Measurements from ENCODE around the gene MYO9B.
A peak's percentile ranks its signal among the peaks of the same experiment; 100 is the strongest.

MYO9B gene

DNA sequence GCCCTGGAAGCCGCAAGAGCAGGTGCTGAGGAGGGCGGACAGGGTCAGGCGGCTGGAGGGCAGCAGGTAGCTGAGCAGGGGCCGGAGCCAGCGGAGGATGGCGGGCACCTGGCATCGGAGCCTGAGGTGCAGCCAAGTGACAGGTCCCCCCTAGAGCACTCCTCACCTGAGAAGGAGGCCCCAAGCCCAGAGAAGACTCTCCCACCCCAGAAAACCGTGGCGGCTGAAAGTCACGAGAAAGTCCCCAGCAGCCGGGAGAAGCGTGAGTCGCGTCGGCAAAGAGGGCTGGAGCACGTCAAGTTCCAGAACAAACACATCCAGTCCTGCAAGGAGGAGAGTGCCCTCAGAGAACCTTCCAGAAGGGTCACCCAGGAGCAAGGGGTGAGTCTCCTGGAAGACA lies 119.0 kb downstream of the MYO9B start:
- no peak for DNase-seq

DNA sequence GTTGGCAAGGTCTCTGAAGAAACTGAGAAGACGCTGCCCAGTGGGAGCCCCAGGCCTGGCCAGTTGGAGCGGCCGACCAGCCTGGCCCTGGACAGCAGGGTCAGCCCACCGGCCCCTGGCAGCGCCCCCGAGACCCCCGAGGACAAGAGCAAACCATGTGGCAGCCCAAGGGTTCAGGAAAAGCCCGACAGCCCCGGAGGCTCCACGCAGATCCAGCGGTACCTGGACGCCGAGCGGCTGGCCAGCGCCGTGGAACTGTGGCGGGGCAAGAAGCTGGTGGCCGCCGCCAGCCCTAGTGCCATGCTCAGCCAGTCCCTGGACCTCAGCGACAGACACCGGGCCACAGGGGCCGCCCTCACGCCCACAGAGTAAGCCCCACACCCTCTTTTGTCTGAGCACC lies 119.5 kb downstream of the MYO9B start:
- no peak for DNase-seq

DNA sequence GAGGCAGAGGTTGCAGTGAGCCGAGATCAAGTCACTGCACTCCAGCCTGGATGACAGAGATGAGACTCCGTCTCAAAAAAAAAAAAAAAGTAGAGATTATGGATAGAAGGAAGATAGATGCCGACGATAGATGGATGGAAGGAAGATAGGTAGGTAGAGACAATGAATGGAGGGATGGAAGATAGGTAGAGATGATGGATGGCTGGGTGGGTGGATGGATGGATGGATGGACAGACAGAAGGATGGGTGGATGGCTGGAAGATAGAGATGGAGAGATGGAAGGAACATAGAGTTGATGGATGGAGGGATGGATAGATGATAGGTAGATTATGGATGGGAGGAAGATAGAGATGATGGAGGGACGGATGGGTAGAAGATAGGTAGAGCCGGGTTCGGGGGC lies 121.0 kb downstream of the MYO9B start:
- no peak for DNase-seq

DNA sequence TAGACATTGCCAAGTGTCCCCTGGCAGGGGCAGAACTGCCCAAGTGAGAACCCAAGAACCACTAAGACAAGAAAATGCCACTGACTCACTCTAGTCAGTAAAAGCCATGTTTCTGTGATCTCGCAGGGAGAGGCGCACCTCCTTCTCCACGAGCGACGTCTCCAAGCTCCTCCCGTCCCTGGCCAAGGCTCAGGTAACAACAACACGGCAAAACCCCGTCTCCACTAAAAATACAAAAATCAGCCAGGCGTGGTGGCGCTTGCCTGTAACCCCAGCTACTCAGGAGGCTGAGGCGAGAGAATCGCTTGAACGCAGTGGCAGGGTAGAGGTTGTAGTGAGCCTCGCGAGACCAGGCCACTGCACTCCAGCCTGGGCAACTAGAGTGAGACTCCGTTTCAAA lies 122.1 kb downstream of the MYO9B start:
- no peak for DNase-seq

DNA sequence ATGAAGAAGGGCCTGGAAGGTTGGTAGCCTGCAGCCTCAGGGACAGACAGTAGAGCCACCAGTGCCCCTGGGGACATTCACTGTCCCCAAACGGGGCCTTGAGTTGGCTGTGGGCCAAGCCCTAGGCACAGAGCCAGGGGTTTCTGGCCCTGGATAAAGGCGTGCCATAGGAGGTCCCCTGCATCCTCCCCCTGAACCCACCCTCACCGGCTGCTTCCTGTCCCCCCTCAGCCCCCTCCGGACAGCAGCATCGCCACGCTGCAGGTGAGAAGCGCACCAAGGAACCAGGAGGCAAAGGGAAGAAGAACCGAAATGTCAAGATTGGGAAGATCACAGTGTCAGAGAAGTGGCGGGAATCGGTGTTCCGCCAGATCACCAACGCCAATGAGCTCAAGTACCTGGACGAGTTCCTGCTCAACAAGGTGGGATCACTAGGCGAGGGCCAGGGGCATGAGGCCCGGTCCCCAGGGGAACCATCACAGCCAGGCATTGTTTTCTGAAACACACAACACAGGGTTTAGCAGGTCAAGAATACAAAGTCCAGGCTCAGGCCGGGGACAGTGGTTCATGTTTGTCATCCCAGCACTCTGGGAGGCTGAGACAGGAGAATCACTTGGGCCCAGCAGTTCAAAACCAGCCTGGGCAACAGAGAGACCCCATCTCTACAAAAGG lies 125.0 kb downstream of the MYO9B start:
- DNase-seq = no peak

DNA sequence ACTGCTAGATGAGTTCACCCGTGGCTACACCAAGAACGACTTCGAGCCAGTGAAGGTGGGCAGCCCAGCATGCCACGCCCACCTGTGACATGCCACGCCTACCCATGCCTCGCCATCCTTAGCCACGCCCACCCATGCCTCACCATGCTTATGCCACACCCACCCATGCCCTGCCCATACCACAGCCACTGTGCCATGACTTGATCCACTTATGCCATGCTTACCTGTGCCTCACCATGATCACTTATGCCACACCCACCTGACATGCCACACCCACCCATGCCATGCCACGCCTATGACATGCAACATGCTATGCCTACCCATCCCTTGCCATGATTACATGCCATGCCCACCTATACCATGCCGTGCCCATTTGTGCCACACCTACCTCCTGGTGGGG lies 126.7 kb downstream of the MYO9B start:
- no peak for DNase-seq

DNA sequence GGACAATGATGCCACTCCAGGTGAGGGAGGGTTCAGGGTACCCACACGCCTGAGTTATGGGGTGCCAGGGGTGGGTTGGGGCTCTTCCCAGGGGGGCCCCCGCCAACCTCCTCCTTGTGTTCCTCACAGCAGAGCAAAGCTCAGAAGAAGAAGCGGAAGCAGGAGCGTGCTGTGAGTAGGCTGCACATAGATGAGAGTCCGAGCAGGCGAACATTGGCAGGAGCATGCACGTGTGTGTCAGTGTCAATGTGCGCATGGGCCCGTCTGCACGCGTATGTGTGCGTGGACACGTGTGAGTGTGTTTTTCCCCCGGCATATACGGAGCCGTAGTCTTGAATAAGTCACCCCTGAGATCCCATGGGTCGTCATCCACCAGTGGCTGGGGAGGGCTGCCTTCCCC lies 127.1 kb downstream of the MYO9B start:
- DNase-seq = no peak

DNA sequence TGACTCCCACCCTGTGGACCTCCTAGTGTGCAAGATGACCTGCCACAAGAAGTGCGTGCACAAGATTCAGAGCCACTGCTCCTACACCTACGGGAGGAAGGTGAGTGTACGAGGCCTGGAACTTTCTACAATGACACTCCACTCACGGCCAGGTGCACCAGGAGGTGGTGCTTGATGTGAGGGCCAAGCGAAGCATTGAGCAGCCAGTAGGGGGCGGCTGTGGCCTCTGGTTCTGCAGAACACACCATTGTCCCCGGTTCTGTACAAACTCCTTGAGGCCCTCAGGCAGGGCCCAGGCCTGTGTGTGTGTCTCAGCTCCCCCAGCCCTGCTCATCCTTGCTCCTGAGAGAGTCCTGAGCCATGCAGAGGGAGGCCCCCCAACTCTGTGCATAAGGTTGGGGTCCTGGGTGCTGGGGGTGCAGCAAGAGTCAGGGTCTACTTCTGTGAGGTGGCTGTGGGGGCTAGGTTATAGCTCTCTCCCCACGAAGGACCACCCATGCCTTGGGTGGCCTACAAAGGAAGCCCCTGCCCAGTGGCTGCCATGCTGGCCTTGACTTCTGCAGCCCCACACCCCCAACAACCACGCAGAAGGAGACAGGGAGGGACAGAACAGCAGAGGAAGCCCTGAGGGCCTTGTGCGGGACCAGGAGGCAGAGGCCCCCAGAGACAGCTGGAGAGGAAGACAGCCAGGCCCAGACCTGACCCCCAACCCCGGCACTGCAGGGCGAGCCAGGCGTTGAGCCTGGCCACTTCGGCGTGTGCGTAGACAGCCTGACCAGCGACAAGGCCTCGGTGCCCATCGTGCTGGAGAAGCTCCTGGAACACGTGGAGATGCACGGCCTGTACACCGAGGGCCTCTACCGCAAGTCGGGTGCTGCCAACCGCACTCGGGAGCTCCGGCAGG lies 129.9 kb downstream of the MYO9B start:
- peak; percentile 71 for DNase-seq

DNA sequence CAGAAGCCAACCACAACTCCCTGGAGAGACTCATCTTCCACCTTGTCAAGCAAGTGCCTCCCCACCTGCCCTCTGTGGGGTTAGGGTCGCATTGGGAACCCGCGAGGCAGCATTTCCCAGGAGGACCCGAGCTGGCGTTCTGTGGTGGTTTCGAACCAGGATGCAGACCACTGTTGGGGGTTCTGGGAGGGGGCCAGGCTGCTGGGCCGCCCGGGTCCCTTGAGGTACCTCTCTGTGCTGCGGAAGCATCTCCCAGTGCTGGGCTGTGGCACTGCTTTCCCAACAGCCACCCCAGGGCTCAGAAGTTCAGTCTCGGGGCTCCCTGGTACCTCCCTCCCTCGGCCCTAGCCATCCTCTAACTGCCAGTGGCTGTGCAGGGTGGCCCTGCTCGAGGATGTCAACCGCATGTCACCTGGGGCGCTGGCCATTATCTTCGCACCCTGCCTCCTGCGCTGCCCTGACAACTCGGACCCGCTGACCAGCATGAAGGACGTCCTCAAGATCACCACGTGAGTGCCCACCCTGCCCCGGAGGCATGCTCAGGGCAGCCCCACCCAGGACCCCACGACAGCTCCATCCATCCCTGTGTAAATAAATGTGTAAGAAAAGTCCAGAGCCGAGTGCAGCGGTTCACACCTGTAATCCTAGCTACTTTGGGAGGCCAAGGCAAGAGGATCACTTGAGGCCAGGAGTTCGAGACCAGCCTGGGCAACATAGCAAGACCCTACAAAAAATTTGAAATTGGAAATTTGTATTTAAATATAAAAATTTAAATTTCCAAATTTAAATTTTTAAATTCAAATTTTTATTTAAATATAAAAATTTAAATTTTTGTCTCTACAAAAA lies 131.4 kb downstream of the MYO9B start:
- DNase-seq = no peak

DNA sequence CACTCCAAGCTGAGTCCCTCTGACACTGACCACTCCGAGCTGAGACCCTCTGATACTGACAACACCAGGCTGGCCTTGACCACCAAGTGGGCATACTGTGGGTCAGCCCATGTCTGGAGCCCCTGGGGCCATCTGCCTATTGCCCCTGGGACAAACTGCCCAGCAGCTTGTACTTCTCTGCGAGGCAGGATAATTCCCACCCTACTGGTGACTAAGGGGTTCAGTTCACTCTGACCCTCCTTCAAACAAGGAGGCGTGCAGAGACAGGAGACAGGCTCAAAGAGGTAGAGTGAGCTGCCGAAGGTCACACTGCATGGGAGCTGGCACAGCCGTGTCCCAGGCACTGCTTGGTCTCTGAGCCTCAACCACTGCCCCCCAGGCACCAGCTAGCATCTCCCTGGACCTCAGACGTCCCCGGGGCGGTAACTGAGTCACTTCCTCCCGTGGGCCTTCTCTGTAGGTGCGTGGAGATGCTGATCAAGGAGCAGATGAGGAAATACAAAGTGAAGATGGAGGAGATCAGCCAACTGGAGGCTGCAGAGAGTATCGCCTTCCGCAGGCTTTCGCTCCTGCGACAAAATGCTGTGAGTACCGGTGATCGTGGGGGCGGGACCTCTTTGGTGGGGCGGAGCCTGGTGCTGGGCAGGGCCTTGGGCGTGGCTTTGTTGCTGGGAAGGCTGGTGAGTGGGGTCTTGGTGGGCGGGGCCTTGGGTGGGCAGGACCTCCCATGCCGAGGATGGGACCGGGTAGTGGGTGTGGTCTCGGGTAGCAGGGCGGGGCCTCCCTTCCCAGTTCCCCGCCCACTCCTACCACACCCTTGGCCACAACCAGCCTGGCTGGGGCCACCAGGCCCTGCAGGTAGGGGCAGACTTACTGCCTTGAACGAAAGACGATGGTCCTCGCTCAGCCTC lies 133.8 kb downstream of the MYO9B start:
- peak; percentile 62 for DNase-seq

DNA sequence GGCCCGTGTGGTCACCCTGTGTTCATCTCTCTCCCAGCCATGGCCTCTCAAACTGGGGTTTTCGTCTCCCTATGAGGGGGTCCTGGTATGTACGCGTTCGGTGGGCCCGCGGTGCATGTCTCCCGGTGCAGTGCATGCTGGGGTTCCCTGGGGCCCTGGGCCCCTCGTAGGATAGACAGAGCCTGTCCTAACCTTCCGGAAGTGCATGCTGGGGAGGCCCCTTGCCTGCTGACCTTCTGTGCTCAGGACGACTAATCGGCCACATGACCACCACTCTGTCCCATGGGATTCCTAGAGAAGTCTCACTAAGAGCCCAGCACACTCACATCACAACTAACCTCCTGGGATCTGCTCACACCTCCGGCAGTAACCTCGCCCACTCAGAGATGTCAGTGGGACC lies 134.7 kb downstream of the MYO9B start:
- no peak for DNase-seq

DNA sequence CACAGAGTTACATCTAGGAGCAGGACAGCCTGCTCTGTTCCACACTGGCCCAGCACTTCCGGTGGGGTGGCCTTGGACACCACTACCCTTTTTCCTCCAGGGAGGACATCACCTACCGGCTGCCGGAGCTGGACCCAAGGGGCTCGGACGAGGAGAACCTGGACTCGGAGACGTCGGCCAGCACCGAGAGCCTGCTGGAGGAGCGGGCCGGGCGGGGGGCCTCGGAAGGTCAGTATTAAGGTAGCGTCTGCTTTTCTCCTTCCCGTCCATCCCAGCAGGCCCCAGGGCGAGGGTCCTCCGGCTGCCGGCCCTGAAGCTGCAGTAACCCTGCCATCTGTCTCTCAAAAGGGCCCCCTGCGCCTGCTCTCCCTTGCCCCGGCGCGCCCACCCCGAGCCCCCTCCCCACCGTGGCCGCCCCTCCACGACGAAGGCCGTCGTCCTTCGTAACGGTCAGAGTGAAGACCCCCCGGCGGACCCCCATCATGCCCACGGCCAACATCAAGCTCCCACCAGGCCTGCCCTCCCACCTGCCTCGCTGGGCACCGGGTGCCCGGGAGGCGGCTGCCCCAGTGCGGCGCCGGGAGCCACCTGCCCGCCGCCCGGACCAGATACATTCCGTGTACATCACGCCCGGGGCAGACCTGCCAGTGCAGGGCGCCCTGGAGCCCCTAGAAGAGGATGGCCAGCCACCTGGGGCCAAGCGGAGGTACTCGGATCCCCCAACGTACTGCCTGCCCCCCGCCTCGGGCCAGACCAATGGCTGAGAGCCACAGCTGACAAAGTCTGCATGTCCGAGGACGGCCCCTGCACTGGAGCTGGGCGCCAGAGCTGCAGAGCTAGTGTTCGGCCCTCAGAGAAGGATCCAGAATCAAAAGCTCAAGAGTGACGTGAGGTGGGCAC lies 136.2 kb downstream of the MYO9B start:
- no peak for DNase-seq

DNA sequence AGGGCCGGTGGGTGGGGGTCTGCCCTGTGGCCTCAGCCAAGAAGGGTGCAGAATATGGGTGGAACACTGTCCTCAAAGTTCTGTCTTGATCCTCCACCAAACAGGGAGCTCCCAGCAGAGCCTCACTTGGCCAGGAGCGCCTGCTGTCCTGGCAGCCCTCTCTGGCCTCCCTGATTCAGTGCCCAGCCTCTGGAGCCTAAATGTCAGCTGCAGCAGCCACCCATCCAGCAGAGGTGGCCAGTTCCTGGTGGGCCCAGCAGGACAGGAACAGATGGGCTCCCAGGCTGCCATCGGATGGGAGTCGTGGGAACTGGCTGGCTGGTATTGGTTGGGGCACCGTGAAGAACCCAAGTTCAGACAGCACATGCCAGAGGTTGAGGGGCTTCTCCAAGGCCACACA lies 137.8 kb downstream of the MYO9B start:
- no peak for DNase-seq

DNA sequence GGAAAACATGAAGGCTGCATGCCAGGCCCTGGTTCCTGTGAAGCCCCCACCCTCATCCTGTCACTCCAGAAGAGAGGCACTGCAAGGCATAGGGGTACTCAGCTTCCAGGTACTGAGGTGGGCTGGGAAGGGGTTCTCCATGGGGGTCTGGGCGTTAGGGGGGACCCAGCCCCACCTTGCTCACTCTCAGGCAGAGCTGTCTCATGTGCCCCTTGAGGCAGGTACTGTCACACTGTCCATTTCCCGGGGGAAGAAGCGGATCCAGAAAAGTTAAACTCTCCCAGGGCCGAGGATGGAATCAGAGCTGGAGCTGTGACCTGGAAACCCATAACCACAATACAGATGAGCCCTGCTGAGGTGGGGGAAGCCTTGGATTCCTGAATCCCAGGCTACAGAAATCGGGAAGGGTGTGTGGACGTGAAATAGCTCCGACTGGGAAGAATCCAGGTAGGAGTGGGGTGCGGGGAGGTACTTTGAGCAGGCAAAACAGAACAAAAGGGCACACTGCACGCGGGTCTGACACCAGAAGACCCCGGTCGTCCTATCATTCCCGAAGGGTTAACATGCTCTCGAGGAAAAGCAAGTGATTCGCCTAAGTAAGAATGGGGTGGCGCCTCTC lies 139.0 kb downstream of the MYO9B start:
- DNase-seq = peak; percentile 63

DNA sequence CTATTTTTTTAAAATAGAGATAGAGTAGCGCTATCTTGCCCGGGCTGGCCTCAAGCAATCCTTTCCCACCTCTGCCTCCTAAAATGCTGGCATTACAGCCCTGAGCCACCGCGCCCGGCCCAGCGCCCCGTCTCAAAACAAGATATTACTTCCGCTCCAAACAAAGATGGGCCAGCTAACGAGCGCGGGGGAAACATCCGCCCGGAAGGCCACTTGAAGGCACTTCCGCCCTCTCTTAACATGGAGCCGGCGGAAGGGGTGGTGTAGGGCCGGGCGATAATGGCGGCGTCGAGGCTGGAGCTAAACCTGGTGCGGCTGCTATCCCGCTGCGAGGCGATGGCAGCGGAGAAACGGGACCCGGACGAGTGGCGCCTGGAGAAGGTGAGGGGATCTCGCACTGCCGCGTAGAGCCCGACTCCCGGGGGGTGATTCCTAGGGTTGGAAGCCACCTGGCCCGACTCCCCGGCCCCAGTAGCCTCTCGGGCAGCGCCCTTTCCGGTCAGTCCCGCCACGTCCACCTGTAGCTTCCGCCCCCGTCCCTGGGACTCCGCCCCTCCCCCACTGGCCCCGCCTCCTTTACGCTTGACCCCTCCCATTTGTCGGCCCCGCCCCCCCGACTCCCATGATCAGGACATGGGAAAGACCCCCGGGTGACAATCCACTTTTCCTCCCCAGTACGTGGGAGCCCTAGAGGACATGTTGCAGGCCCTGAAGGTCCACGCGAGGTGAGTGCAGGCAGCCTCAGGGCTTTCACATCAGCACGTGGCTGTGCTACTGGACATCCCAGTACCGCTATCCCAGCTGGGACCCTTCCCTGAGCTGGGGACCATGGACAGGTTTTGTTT lies 139.8 kb downstream of the MYO9B start, which contains the start of gene USE1:
Gene USE1, plus strand, starts transcription at position 231 of the 845 bp plus-strand sequence. Its CDS starts 49 bp downstream, at position 280.
- peak; percentile 97 for DNase-seq

DNA sequence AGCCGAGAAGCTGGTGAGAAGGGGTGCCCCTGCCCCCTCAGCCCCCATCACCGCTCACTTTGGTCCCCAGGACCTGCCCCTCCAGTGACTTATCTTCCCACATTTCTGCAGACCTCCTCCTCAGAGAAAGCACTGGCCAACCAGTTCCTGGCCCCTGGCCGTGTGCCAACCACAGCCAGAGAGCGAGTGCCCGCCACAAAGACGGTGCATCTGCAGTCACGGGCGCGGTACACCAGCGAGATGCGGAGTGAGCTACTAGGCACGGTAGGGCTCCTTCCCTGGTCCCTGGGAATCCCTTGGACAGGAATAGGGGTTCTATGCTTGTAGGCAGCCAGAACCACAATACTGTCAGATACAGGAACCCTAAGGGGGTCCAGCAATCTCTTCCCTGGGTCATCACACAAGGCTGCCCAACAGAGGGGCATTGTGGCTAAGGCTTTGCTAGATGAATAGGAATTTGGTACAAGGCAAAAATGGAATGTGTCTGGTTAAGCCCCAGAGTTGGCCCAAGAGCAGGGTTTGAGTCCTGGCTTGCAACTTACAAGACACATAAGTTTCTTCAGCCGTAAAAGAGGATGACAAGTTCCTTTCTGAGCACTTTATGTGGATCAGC lies 140.6 kb downstream of the MYO9B start:
- DNase-seq = no peak

DNA sequence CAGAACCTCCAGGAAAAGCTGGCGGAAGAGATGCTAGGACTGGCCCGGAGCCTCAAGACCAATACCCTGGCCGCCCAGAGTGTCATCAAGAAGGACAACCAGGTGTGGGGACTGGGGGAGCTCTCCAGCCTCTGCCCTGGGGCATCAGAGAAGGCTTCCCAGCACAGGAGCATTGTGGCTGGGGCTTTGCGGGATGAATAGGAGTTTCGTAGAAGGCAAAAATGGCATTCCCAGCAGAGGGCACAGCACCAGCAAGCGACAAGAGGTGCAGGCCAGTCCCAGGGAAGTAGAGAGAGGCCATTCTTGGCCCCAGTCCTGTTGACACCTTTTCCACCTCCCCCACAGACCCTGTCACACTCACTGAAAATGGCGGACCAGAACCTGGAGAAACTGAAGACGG lies 143.7 kb downstream of the MYO9B start:
- no peak for DNase-seq

DNA sequence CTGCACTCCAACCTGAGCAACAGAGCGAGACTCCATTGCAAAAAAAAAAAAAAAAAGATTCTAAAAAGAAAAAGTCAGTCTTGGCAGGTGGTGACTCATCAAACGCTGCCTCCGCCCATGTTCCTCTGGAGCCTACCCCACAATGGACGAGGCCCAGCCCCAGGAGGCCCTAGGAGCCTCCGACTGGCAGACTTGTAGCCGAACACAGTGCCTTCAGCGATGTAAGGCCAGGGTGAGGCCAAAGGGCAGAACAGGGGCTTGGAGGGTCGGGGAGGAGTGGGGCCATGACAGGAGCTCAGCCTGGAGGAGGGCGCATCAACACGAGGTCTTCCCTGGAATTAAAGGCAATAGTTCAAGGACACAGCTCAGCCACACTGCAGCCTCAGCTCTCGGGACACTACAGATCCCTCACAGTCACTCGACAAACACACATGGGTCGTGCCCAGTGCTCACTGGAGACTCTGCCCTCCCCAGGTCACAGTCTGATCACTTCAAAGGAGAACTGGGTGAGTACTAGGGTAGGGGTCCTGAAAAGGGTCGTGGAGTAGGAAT lies 144.7 kb downstream of the MYO9B start:
- peak; percentile 13 for DNase-seq

DNA sequence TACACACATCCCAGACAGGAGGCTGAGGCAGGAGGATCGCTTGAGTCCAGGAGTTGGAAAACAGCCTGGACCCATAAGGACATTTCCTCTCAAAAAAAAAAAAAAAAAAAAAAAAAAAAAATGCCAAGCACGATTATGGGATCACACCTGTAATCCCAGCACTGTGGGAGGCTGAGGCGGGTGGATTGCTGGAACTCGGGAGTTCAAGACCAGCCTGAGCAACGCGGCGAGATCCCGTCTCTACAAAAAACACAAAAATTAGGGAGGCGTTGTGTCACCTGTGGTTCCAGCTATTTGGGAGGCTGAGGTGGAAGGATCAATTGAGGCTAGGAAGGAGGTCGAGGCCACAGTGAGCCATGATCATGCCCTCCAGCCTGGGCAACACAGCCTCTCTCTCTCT lies 149.5 kb downstream of the MYO9B start:
- no peak for DNase-seq
